HG02588 (cell line): ENCODE data around the gene GMIP.
"Not testable (repeated sequence)": the region's sequence is repeated elsewhere in the genome, so short reads cannot be mapped to it uniquely, and the experiment has no call there.

Source experiments
- ATAC-seq: cut with Tn5 transposase; IDR thresholded peaks from one replicate; pipeline ENCODE4 v1.9.1; 2021; ENCODE audit warnings: mild to moderate bottlenecking, moderate library complexity; ENCODE audit not compliant: unreplicated experiment

Gene GMIP

DNA sequence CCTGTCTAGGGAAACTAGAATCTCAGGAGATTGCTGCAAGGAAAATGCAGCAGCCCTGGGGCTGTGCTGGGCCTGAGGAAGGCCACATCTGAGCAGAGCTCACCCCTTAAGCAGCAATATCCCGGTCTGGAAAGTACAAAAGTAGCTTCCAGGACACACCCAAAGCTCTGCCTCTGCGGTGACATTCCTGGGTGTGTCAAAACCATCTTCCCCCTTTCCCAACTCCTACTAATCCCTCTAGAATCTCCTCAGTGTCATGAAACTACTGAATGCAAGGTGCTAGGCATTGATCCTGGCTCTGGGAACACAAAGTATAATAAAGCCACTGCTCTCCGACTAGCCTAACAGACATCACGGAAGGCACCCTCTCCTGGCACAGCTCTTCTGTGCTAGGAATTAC, 30.0 kb downstream of the GMIP start:
- no peak for ATAC-seq

GRCh38 chr19:19610376-19611202, 32.9 kb downstream of the GMIP start:
- no peak for ATAC-seq

DNA sequence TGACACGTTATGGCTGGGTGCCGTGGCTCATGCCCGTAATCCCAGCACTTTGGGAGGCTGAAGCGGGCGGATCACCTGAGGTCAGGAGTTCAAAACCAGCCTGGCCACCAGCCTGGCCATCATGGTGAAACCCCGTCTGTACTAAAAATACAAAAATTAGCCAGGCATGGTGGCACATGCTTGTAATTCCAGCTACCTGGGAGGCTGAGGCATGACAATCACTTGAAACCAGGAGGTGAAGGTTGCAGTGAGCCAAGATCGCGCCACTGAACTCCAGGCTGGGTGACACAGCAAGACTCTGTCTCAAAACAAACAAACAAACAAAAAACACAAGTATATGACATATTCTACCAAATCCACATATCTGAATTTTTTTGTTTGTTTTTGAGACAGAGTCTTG, 36.8 kb downstream of the GMIP start:
- ATAC-seq: not testable (repeated sequence)

DNA sequence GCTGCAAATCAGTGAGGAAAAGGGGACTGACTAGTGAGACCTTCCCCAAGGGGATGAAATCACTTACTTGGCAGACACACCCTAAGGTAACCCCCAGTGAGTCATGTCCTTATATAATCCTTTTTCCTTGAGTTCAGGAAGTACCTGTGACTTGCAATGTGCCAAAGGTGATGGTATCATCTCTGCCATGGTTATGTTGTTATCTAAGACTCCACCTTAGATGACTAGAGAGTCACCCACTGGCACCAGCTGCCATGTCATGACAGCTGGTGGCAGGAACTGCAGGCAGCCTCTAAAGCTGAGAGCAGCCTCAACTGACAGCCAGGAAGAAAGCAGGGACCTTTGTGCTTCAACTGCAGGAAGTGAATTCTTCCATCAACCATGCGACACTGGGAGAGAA, 37.4 kb downstream of the GMIP start:
- no peak for ATAC-seq

- ATAC-seq: no peak
These were observed 40.6 kb downstream of the GMIP start for GRCh38 chr19:19602713-19603324.

DNA sequence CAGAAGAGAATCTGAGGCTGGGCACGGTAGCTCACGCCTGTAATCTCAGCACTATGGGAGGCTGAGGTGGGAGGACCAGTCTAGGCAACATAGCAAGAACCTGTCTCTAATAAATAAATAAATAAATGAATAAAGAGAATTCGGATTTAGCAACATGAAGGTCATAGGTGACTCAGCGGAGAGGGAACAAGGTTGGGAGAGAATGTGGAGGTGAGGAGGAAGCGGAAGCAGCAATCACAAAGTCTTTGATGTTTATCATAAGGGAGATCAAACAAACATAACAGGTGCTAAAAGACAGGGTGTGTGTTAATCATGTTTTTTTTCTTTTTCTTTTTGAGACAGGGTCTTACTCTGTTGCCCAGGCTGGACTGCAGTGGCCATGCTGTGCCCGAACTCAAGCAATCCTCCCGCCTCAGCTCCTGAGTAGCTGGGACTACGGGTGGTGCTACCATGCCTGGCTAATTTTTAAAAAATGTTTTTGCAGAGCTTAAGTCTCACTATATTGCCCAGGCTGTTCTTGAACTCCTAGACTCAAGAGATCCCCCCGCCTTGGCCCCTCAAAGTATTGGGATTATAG, 41.2 kb downstream of the GMIP start:
- ATAC-seq: no peak

DNA sequence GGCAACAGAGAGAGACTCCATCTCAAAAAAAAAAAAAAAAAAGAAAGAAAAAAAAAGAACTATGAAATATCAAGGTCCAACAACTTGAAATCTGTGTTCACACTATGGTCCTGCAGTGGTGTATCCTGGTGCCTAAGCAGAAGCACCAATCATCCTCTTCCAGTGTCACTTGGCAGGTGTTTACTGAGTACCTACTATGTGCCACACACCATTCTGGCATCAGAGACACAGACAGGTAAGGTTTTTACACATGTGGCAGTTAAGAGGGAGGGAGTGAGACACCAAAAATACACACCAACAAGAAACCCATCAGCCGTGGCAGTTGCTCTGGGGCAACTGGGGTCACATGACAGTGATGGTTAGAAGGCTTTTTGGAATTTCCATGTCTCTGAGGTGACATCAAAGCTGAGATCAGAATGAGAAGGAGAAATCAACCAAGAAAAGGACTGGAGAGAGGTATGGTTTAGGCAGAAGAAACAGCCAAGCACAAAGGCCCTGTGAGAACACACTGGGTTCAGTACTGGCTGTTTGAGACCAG, 42.6 kb downstream of the GMIP start:
- ATAC-seq: no peak

GRCh38 chr19:19598728-19599451, 44.6 kb downstream of the GMIP start:
- ATAC-seq: not testable (repeated sequence)

DNA sequence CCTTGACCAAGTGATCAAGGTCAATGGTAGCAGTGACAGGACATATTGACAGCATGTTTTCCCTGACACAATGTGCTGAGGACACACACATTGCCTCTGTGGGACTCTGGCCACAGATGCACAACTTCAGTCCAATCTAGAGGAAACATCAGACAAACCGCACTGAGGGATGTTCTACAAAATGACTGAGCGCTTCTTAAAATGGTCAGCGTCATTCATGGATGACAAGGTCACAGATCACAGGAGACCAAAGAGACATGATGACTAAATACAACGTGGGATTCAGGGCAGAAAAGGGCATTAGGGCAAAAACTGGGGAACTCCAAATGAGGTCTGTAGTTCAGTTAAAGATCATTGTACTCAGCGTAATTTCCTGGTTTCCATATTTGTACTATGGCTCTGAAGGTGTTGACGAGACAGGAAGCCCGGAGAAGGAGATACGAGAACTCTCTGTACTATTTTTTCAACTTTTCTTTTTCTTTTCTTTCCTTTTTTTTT, 45.6 kb downstream of the GMIP start:
- peak; percentile 67 for ATAC-seq

DNA sequence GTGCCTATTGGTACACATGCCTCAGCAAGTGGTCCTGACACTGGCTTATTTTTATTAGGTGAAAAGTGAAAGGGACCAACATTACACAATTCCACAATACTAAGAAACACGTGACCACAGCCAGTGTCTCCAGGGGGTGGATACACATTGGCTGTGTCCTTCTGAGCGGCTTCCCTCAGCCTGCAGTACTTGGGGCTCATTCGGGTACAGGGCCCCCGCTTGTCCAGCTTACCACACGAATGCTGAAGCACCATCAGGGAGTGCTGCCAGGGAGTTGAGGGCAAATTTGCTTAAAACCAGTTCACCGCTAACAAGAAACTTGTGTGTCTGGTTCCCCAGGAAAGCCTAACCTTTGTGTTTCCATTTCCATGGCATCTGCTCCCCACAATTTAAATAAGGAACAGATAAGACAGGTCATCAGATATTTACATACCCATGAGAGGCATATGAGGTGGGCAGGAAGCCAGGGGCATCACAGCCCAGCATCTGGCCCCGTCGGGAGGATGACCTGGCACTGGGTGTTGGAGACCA, 48.2 kb downstream of the GMIP start:
- no peak for ATAC-seq

GRCh38 chr19:19594381-19594780, 49.1 kb downstream of the GMIP start:
- ATAC-seq: no peak

GRCh38 chr19:19592690-19593089, 50.8 kb downstream of the GMIP start:
- no peak for ATAC-seq

DNA sequence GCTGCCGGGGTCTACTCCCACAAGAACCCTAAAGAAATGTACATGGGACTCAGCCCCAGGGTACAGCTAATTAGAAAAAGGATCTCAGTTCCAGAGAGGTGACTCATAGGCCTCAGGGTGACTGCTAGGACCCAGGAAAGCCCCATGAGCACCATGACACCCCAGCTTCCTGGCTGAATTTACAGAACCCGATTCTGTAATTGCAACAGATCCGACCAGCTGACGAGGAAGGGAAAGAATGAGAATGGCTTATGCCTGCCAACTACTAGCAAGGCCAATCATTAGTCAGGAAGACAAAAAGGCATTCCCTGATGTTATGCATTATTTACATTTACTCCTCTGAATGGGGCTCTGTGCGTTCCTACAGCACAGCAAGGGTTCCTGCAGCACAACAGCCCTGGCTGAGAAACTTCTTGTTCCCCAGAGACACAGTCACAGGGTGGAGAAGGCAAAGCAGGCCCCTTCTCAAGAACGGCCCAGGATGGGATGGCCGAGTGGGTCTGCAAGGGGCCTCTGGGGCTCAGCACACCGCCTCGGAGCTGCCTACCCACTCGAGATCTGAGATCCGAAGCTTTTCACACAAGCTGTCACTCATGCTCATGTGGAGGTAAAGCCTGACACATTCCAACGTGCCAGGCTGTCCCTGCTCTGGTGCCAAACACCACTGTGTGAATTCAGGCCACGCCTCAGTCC, 52.2 kb downstream of the GMIP start:
- no peak for ATAC-seq

GRCh38 chr19:19588546-19588945, 54.9 kb downstream of the GMIP start:
- no peak for ATAC-seq

- ATAC-seq: no peak
These were observed 55.7 kb downstream of the GMIP start for GRCh38 chr19:19587771-19588170.

DNA sequence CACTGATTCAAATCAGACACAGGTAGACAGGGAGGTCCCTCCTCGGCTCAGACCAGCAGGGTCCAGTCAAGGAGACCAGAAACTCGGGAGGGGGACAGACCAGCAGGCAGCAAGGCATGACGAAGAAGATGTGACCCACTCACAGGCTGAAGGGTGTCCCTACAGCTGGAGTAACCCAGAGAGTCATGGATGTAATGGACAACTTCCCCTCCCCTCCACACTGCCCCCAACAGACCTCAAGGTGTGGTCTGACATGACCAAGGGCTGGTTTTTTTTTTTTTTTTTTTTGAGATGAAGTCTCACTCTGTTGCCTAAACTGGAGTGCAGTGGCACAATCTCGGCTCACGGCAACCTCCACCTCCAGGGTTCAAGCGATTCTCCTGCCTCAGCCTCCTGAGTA, 59.1 kb downstream of the GMIP start:
- no peak for ATAC-seq

GRCh38 chr19:19582471-19582870, 61.0 kb downstream of the GMIP start:
- ATAC-seq: no peak

GRCh38 chr19:19581391-19581790, 62.1 kb downstream of the GMIP start:
- ATAC-seq: no peak

- ATAC-seq: no peak
These were observed 63.0 kb downstream of the GMIP start for GRCh38 chr19:19580418-19580817.
